NCI-H2029 (cell line): ENCODE results near the gene GNG8.

ENCODE experiments used
- DNase-seq: peaks from one replicate; lab custom pipeline; 2025; lab: John Stamatoyannopoulos, UW

GNG8 gene

GRCh38 chr19:46635920-46636761 lies at the start of gene GNG8:
GNG8 (minus strand) TSS chr19:46636202; CDS start chr19:46634682, 1,520 bp downstream.
- no peak for DNase-seq

GRCh38 chr19:46685189-46685588 lies 49.2 kb upstream of the GNG8 start:
- no peak for DNase-seq

- DNase-seq: no peak
Measured at GRCh38 chr19:46678110-46678732, 42.2 kb upstream of the GNG8 start.

- peak; percentile 6 for DNase-seq
Measured at GRCh38 chr19:46674416-46675178, 38.6 kb upstream of the GNG8 start.

DNA sequence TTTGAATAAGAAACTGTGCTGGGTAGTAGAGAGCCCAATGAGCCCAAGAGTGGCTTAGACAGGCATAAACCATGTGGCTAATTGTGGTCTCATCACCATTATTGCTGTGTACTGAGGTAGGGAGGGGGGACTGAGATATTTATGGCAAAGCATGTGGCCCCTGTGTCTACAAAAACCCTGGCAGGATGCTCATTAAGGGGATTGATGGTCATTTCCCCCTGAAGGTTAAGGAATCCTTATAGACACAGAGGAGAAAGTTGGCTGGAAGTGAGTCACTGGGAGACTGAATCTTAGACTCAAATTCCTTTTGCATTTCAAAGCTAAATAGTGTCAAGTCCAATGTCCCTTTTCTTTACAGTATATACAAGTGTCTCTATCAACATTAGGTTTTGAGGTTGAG lies 34.8 kb upstream of the GNG8 start:
- DNase-seq: no peak

DNA sequence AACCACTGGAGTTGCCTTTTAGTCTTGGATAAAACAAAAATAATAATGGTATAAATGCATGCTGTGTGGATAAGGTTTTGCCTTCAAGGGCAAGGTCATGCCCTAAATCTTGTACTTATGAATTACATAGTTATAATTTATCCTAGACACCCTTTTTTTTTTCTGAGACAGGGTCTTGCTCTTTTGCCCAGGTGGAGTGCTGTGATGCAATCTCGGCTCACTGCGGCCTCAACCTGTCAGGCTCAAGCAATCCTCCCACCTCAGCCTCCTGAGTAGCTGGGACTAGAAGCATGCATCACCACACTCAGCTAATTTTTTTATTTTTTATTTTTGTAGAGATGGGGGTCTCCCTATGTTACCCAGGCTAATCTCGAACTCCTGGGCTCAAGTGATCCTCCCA lies 32.7 kb upstream of the GNG8 start:
- no peak for DNase-seq

DNA sequence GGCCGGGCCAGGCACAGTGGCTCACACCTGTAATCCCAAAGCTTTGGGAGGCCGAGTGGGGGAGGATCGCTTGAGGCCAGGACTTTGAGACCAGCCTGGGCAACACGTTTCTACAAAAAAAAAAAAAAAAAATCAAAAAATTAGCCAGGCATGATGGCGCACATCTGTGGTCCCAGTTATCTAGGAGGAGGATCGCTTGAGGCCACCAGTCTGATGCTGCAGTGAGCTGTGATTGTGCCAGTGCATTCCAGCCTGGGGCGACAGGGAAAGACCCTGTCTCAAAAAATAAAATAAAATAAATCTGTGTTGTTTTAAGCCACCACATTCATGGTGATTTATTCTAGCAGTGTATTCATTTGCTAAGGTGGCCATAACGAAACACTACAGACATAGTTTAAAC lies 29.1 kb upstream of the GNG8 start:
- DNase-seq: no peak

DNA sequence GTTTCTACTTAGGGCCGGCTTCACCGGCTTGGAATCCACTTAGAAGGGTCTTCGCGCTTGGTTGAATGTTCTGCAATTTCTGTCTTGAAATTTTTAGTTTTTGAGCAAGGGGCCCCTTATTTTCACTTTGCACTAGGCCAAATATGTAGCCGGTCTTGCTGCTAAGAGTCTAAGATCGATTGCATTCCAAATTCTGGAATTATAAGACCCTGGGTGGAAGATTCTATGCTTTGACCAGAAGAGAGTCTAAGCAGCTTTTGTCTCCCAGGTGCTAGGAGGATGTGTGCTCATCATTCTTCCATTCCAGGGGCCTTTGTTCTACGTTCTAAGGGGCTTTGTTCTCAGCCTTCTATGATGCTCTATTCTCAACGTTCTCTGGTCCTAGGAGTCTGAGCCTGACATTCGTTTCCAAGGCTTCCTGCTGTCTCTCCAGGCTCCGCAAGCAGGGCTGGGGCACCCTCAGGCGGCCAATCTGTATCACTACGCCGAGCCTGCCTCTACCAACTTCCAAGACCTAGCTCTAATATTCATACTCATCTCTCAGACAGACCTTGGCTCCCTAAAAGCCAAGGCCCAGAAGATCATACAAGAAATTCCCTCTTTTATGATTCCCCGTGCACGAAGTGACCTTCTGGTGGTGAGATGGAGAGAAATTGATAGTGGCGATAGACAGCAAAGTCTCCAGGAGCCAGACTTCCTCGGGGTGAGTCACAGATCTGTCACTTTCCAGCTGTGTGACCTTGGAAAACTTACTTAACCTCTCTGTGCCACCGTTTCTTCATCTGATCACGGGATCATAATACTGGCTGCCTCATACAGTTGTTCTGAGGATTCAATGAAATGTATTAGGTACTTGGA lies 26.0 kb upstream of the GNG8 start:
- peak; percentile 86 for DNase-seq

DNA sequence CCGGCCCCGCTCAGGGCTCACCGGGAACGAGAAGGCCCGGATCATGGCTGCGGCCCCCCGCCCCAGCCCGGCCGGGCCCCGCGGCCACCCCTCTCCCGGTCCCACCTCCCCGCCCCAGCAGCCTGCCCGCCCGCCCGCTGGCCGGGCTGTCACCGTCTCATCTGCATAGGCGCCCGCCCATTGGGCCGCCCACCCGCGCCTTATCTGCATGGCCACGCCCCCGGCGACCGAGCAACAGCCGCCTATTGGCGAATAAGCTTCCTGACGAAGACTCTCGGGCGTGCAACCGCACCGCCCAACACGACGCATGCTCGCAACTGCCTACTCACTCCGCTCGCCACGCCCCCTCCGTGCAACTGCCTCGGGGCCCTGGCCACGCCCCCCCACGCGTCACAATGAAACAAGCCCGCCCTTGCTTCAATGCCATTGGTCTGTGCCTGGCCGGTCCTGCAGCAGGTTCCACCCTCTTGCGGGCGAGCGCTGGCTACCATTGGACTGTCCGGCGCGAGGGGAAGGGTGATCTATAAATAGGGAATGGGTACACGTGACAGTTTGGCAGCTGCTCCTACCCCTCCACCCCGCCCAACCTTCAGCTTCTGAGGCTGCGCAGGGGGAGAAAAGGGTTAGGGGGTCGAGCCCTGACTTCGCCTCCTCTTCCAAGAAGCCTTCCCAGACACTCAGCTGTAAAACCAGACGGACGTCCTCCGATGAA lies 25.2 kb upstream of the GNG8 start, which contains the start of gene DACT3:
Gene DACT3, minus strand, starts transcription at position 163 of the 712 bp plus-strand sequence. Its CDS starts 118 bp downstream, at position 45.
- peak; percentile 100 for DNase-seq

DNA sequence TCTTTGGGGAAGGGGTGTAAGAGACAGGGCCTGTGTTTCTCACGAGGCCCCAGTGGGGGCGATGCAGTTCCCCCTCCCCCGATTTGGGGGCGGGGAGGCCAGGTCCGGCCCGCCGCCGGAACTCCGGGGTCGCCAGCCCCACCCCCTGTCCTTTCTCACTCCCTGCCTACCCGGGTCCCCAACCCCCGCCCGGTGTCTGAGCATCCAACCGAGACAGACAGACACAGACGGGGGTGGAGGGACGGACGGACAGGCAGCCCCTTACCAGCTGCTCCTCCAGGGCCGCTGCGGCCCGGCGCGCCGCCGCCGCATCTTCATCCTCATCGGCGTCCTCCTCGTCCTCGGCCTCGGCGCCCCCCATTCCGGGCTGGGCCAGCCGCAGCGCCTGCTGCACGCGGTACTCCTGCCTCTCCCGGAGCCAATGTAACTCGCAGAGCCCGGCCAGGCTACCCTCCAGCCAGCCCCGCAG lies 24.6 kb upstream of the GNG8 start:
- no peak for DNase-seq

GRCh38 chr19:46660008-46660517 lies 24.1 kb upstream of the GNG8 start:
- DNase-seq: no peak

GRCh38 chr19:46659151-46660007 lies 23.4 kb upstream of the GNG8 start:
- DNase-seq: no peak

GRCh38 chr19:46656541-46656940 lies 20.5 kb upstream of the GNG8 start:
- DNase-seq: no peak

DNA sequence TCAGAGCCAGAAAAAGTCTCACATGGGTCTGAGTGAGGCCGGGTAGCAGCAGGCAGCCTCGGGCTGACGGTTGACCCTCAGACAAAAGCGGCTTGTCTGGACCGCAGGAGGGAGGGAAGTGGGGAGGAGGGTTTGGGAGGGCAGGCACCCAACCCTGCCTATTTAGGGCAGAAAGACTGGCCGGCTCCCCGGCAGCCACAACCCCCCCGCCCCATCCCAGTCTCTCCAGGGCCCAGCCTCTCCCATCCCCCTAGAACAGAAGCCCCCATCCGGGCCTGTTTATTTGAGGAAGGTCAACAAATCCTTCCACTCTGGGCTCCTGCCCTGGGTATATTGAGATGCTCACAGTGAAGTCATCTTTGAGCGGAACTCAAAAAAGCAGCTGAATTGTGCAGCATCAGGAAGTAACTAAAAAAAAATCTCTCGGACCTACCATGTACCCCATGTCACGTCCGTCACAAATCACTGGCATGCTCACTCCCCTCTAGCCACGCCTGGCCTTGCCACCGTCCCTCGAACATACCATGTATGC lies 18.7 kb upstream of the GNG8 start:
- no peak for DNase-seq

DNA sequence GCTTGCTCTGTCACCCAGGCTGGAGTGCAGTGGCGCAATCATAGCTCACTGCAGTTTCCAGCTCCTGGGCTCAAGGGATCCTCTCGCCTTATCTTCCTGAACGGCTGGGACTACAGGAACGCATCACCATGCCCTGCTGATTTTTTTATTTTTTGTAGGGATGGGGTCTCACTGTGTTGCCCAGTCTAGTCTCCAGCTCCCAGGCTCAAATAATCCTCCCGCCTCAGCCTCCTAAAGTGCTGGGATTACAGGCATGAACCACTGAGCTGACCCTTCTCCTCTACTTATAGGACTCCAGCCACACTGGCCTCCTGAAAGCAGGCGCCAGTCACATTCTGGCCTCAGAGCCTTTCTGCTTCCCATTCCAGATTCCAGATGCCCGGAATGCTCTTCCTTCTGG lies 14.4 kb upstream of the GNG8 start:
- DNase-seq: no peak

- no peak for DNase-seq
Measured at GRCh38 chr19:46648961-46649960, 13.3 kb upstream of the GNG8 start.

- no peak for DNase-seq
Measured at GRCh38 chr19:46648060-46648960, 12.3 kb upstream of the GNG8 start.
